Breast epithelium (tissue), 3 donors: ENCODE data around the gene PINLYP.

Source experiments
- POLR2A ChIP-seq: fragments of 450-650 bp; IDR thresholded peaks from one replicate; pipeline ENCODE4 v1.6.1; 2016; ENCODE audit warnings: antibody characterized with exemption, mild to moderate bottlenecking, moderate library complexity
- POLR2AphosphoS5 ChIP-seq, 3 donors: sonication (generic); formaldehyde crosslinking; IDR thresholded peaks; one replicate each; pipeline ENCODE4 v1.6.1; 2017; ENCODE audit warnings: antibody characterized with exemption in 3 of 3
- TF ChIP-seq, protein P1 (sequence below), 3 donors: fragments of 450-650 bp; IDR thresholded peaks; one replicate each; pipeline ENCODE4 v1.5.1; 2016 to 2017; ENCODE audit warnings: antibody characterized with exemption in 3 of 3, mild to moderate bottlenecking in 3 of 3, moderate library complexity in 3 of 3

- peak; percentile 40 for TF ChIP-seq POLR2A
- TF ChIP-seq, protein P1, sequence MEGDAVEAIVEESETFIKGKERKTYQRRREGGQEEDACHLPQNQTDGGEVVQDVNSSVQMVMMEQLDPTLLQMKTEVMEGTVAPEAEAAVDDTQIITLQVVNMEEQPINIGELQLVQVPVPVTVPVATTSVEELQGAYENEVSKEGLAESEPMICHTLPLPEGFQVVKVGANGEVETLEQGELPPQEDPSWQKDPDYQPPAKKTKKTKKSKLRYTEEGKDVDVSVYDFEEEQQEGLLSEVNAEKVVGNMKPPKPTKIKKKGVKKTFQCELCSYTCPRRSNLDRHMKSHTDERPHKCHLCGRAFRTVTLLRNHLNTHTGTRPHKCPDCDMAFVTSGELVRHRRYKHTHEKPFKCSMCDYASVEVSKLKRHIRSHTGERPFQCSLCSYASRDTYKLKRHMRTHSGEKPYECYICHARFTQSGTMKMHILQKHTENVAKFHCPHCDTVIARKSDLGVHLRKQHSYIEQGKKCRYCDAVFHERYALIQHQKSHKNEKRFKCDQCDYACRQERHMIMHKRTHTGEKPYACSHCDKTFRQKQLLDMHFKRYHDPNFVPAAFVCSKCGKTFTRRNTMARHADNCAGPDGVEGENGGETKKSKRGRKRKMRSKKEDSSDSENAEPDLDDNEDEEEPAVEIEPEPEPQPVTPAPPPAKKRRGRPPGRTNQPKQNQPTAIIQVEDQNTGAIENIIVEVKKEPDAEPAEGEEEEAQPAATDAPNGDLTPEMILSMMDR (IDR thresholded peaks at IDR 0.05): no peak
- peak; percentile 60 to 79 (median 76) for TF ChIP-seq POLR2AphosphoS5 (IDR thresholded peaks at IDR 0.05)
Observed at GRCh38 chr19:43575156-43575950, at the start of gene PINLYP, which contains the start of gene XRCC1.
